CD4-positive, alpha-beta T cell treated with Interleukin-4 for 4 hours (primary cell): ENCODE results near the gene CD38.
"Not testable (repeated sequence)": the region's sequence is repeated elsewhere in the genome, so short reads cannot be mapped to it uniquely, and the experiment has no call there.

ENCODE experiments used
- DNase-seq: peaks from one replicate; pipeline ENCODE4 v3.0.0-alpha.2; 2020

CD38 gene

DNA sequence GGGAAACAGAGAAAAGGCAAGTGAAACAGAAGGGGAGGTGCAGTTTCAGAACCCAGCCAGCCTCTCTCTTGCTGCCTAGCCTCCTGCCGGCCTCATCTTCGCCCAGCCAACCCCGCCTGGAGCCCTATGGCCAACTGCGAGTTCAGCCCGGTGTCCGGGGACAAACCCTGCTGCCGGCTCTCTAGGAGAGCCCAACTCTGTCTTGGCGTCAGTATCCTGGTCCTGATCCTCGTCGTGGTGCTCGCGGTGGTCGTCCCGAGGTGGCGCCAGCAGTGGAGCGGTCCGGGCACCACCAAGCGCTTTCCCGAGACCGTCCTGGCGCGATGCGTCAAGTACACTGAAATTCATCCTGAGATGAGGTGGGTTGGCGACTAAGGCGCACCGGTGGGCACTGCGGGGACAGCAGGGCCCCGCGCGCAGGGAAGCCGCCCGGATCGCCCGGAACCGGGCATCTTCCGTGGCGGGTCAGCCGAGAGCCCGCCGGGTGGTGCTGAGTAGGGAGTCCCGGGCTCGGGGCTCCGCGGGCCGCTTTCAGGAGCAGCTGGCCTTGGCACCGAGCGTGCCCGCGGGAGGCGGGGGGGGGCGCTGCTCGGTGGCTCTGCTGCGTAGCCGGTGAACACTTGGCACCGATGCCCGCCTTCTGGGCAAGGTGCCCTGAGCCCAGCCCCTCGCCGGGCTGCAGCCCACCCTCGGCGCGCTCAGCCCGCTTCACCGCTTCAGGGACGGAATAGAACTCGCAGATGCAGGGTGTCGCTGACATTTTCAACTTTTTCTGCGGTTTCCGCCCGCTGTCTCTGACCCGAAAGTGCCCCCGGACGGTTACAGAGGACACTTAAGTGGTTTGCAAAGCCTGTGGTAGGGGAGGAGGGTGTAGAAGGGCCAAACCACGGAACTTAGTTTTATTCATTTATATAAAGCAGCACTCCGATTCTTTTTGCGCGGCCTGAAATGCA, at the start of gene CD38:
Gene CD38, plus strand, starts transcription at position 40 of the 953 bp plus-strand sequence. Its CDS starts 87 bp downstream, at position 127.
- DNase-seq = peak; percentile 50

DNA sequence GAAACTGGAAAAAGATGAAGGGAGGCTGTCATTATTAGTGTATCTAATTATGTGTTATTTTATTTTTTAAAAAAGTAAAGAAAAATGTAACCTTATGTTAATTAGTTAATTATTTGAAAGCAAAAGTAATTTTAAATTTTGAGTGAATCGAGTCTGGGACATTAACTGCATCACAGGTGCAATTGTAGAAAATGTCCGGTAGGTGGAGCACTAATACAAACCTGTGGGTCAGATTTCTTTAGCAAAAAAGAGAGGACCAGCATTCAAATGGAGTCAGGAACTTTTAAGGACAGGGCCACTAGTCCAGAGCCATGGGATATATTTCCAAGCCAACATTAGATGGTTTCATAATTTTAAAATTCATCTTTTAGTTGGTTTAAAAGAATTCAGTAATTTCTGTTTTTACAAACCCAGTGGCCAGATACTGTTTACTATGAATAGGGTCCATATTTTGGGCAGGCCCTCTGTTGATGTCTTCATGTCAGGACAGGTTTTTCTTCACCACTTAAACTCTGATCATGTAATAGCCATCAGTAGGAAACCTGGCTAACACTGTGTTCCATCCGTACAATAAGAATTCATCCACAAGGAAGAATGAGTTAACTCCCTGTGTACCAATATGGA, 48.1 kb upstream of the CD38 start:
- DNase-seq = peak; percentile 69

- DNase-seq = not testable (repeated sequence)
Observed at GRCh38 chr4:15733061-15733460, 45.1 kb upstream of the CD38 start.

DNA sequence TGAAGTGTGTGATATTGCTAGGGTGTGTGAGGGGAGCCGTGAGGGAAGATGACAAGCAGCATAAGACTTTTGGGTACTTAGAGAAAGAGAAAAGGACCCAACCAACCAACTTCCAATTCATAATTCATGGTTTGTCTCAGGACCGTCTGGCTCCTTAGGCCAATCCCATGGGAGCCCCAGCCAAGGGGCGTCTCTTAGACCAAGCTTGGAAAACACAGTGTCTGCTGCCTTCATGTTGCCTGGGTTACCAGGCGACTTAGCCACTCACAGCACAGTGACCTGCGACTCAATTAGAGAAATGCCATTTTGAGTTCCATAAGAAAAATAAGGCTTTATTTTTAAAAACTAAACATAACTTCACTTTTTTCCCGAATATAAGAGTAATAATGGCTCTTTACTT, 42.6 kb upstream of the CD38 start:
- DNase-seq = no peak

- no peak for DNase-seq
Observed at GRCh38 chr4:15736514-15737050, 41.5 kb upstream of the CD38 start.

GRCh38 chr4:15737255-15737654, 40.9 kb upstream of the CD38 start:
- no peak for DNase-seq

DNA sequence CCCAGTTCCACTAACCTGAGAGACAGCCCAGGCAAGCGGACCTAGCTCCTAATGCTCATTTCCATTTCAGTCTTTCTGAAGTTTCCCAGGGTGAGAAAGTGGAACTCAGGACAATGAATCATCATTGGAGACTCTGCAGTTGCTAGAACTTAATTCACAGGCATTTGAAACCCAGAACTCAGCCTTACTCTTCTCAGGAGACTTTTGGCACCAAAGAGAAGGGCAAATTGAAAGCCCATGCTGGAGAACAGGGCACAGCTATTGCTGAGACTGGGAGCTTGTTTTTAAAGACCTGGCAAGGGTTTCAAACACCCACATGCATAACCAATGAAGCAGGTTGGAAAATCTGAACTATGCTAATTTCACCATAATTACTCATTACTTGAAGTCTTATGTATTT, 39.3 kb upstream of the CD38 start:
- DNase-seq = no peak

DNA sequence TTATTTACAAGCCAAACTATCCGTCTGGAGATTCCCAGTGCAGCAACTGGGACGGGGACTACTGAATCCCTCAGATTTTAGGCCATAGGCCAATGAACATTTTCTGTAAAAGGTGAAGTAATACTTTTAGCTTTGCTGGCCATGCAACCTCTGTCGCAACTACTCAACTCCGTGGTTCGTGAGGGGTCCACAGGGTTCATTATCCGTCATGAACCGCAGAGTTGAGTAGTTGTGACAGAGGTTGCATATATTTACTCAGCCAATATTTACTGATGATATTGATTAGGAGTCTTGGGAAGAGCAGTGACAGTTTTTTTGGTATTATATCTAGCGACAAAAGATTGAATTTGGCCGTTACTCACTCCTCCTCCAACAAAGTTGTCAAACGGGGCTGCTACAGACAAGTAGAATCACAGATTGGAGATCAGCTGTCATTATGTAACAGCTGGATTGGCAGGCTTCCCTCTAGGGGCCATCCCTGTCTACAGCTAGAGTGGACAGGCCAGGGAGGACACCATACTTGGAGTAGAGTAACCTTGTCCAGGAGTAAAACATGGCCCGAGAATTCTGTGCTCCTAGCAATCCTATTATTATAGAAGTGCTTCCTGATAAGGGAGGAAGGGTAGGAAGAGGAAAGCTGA, 37.2 kb upstream of the CD38 start:
- DNase-seq = no peak

- no peak for DNase-seq
Observed at GRCh38 chr4:15742083-15742582, 36.0 kb upstream of the CD38 start.

DNA sequence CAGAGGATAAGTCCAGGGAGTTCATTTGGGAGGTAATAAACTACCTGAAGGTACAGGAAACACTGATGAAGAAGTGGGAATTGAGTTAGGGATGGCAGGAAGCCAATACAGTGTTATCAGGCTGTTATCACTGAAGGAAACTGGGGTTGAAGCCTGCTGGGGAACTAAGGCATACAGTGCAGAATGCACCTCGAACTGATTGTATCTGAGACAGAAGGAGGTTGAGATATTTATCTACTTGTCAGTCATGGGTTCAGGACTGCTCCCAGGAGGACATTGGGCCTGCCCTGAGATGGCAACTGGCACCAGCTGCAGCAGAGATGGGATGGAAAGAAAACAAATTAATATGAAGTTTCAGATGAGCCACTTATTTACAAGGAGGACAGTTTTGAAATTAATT, 35.5 kb upstream of the CD38 start:
- no peak for DNase-seq

DNA sequence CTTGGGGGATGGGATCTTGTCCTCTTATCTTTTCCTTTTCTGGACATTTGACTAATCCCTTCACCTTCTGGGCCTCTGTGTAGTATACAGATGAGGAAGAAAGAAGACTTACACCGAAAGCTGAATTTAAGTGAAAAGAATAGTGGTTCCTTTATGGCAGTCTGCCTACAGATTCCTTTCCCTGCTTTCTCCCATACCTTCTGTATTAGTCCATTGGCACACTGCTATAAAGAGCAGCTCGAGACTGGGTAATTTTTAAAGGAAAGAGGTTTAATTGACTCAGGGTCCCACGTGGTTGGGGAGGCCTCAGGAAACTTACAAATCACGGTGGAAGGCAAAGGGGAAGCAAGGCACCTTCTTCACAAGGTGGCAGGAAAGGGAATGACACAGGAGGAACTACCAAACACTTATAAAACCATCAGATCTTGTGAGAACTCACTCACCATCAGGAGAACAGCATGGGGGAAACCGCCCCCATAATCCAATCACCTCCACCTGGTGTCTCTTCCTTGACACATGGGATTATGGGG, 34.0 kb upstream of the CD38 start:
- no peak for DNase-seq

GRCh38 chr4:15746110-15746509, 32.0 kb upstream of the CD38 start:
- no peak for DNase-seq

DNA sequence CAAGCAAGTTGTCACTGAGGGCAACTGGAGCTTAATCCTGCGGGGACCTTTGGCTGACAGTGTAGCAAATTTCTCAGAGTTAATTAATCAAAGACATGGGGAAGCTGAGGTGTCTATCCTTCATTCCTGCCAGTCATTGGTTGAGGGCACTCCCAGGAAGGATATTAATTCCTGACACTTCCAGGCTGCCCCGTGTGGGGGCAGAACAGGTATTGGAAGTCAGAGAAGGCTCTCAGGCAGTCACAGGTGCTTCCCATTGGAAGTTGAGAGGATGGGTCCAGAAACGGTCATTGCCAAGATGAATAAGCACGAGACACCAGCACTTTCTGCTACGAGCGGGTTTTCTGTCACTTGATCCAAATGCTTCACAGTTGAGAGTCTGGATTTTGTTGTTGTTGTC, 29.1 kb upstream of the CD38 start:
- DNase-seq = no peak

- DNase-seq = no peak
Observed at GRCh38 chr4:15751153-15751552, 27.0 kb upstream of the CD38 start.

- no peak for DNase-seq
Observed at GRCh38 chr4:15753081-15753480, 25.0 kb upstream of the CD38 start.

GRCh38 chr4:15753786-15754185, 24.3 kb upstream of the CD38 start:
- no peak for DNase-seq

DNA sequence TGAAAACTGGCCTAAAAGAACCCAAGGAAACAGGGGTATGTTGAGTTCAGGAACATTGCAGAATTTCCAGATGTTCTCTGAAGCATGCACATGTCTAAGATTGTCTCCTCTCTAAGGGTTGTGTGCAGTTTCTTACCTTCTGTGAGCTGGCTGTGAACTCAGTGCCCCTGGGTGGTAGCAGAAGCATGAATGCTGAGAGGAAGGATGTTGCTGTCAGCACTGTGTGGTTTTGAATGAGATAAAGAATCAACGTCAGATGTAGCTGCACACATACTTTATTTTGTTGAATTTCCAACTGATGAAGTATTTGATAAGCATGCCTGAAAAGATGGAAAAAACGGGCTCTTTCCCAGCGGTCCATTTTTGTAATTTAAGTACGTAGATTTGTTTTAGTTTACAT, 23.8 kb upstream of the CD38 start:
- DNase-seq = peak; percentile 59

DNA sequence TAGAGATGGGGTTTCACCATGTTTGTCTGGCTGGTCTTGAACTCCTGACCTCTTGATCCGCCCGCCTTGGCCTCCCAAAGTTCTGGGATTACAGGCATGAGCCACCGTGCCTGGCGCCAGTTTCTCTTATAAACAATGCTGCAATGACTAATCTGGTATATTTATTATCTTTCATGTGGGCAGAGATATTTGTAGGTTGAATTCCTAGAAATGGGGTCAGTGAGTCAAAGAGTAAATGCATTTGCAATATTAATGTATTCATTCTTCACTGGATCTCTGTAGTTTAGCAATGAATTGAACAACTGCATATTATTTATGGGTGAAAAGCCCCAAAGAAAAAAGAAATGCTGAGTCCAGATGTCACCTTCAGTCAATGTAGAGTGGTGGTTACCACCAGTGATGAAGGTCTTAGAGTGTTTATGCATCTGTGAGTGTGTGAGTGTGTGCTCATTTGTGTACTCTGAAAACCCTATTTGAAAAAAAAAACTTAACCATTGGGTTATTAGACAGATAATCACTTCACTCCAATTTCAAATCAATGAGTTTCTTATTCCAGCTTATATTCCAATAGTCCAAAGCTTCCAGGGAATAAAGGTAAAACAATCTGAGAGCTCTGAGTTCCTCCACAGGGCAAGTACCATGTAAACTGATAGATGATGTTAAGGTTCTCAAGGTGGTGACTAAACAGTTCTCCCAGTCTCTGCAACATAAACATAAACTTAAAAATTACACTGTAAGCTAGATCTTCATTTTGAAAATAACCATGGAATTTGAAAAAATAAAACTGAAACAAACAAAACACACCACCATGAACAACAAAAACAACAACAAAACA, 22.6 kb upstream of the CD38 start:
- DNase-seq = peak; percentile 65

DNA sequence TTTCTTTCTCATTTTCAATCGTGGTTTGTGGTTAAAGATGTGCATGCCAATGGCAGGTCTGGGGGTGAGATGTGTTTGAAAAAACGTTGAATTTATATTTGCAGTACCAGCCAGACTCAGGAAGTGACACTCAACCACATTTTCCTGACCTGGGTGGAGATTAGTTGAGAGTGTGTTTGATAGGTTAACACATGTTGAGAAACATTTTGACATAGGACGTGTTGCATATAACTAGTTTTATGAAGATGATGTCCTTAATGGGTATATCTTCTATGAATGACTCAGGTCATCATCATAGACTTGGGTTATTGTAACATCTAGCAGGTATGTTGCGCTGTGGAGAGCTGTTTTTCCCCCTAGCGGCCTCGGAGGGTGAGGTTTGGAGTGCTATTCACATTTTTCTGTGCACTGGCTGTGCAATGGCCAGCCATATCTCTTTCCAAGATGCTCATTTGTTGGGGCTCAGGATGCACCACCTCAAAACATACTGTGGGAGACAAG, 21.7 kb upstream of the CD38 start:
- DNase-seq = peak; percentile 91

- no peak for DNase-seq
Observed at GRCh38 chr4:15757054-15757453, 21.1 kb upstream of the CD38 start.

GRCh38 chr4:15758294-15758693, 19.8 kb upstream of the CD38 start:
- DNase-seq = no peak

- DNase-seq = not testable (repeated sequence)
Observed at GRCh38 chr4:15762460-15762859, 15.7 kb upstream of the CD38 start.
